H1 (cell line): ENCODE measurements around the gene MMS22L. TPM values are rescaled to one million over a fixed set of nuclear protein-coding genes. Genes with fewer than 3 reads are reported as not detected.

Experiments
- CTCF ChIA-PET: fragments of 300-600 bp; sonication (Branson Sonifier 250); formaldehyde crosslinking; loops from one replicate; lab custom pipeline; 2021; ENCODE audit not compliant: partially characterized antibody; lab: Charles Lee
- POLR2A ChIA-PET: fragments of 300-600 bp; sonication (Branson Sonifier 250); formaldehyde crosslinking; loops from one replicate; lab custom pipeline; 2021; ENCODE audit warnings: inconsistent platforms; ENCODE audit not compliant: partially characterized antibody; lab: Charles Lee
- DNase-seq, 2 experiments: peaks; one replicate each; pipeline versions ENCODE4 v3.0.0 to v3.0.0-alpha.2; 2010 to 2022; ENCODE audit warnings: low spot score in 2 of 2, low read depth in 1 of 2, mixed read lengths in 1 of 2
- FAIRE-seq: peaks from 2 replicates; lab custom pipeline; 2011; peaks lifted over from hg19 to GRCh38; lab: Jason Lieb, UNC
- H2AFZ ChIP-seq: 2 replicates; pipeline ENCODE4 v1.8.1; 2012; ENCODE audit warnings: low read length, inconsistent platforms
- H2AK5ac ChIP-seq: 2 replicates; pipeline ENCODE4 v1.6.1; 2013; ENCODE audit warnings: low read depth, low read length
- H2BK120ac ChIP-seq: replicated peaks from 2 replicates; pipeline ENCODE3; 2013; ENCODE audit warnings: low read depth, low read length, inconsistent platforms
- H2BK12ac ChIP-seq: 2 replicates; pipeline ENCODE4 v1.6.1; 2013; ENCODE audit warnings: low read depth, low read length
- H2BK15ac ChIP-seq: 2 replicates; pipeline ENCODE4 v1.6.1; 2013; ENCODE audit warnings: low read length
- H2BK20ac ChIP-seq: 2 replicates; pipeline ENCODE4 v1.6.1; 2013; ENCODE audit warnings: low read length
- H2BK5ac ChIP-seq: 2 replicates; pipeline ENCODE4 v1.6.1; 2013; ENCODE audit warnings: low read depth, low read length
- H3K14ac ChIP-seq: 2 replicates; pipeline ENCODE4 v1.6.1; 2013; ENCODE audit warnings: inconsistent platforms; ENCODE audit not compliant: insufficient read length
- H3K18ac ChIP-seq: 2 replicates; pipeline ENCODE4 v1.6.1; 2013; ENCODE audit warnings: low read length; ENCODE audit errors: extremely low read depth
- H3K23ac ChIP-seq: 2 replicates; pipeline ENCODE4 v1.6.1; 2013; ENCODE audit warnings: inconsistent platforms; ENCODE audit not compliant: insufficient read length
- H3K23me2 ChIP-seq: 2 replicates; pipeline ENCODE4 v1.6.1; 2013; ENCODE audit warnings: low read depth, low read length
- H3K27ac ChIP-seq: 2 replicates; pipeline ENCODE4 v1.6.1; 2011; ENCODE audit warnings: low read depth, low read length, inconsistent platforms
- H3K27me3 ChIP-seq, 4 experiments: replicated peaks in 1 of 4; 1 replicate in 1 of 4; 2 replicates in 3 of 4; pipeline versions ENCODE4 v1.6.1 to v1.8.1; 2011 to 2013; ENCODE audit warnings: low read length in 3 of 4, mild to moderate bottlenecking in 3 of 4, inconsistent platforms in 2 of 4, mixed read lengths in 2 of 4, moderate library complexity in 1 of 4; ENCODE audit not compliant: control insufficient read depth in 3 of 4, insufficient read depth in 3 of 4; ENCODE audit errors: extremely low read depth in 1 of 4
- H3K36me3 ChIP-seq, 4 experiments: 2 replicates each; pipeline versions ENCODE4 v1.6.1 to v1.8.1; 2011 to 2013; ENCODE audit warnings: mild to moderate bottlenecking in 4 of 4, low read length in 3 of 4, moderate library complexity in 2 of 4, control low read depth in 1 of 4, inconsistent platforms in 1 of 4; ENCODE audit not compliant: insufficient read depth in 4 of 4, control insufficient read depth in 2 of 4
- H3K4ac ChIP-seq: replicated peaks from 2 replicates; pipeline ENCODE3; 2013; ENCODE audit warnings: low read length, low read depth, mixed read lengths, inconsistent platforms; ENCODE audit not compliant: insufficient read length
- H3K4me1 ChIP-seq, 4 experiments: replicated peaks in 1 of 4; 1 replicate in 1 of 4; 2 replicates in 3 of 4; pipeline versions ENCODE4 v1.6.1 to v1.8.1; 2011 to 2013; ENCODE audit warnings: low read length in 3 of 4, inconsistent platforms in 2 of 4, mixed read lengths in 1 of 4; ENCODE audit not compliant: insufficient read depth in 4 of 4, control insufficient read depth in 3 of 4
- H3K4me2 ChIP-seq, 2 experiments: 2 replicates each; pipeline versions ENCODE4 v1.6.1 to v1.8.1; 2011 to 2013; ENCODE audit warnings: low read depth in 2 of 2, low read length in 2 of 2, control low read depth in 1 of 2, inconsistent platforms in 1 of 2, mild to moderate bottlenecking in 1 of 2; ENCODE audit not compliant: insufficient read depth in 1 of 2
- H3K4me3 ChIP-seq, 4 experiments: fragments of 200-600, 300-600 bp in 1 of 4; sonication (generic), shearing (Covaris generic), sonication (Bioruptor Twin) in 1 of 4; 2 replicates each; pipeline versions ENCODE4 v1.5.1 to v1.8.1; 2011 to 2016; ENCODE audit warnings: low read length in 4 of 4, low read depth in 3 of 4, control low read depth in 2 of 4, inconsistent platforms in 2 of 4, mild to moderate bottlenecking in 2 of 4, mixed read lengths in 1 of 4, moderate library complexity in 1 of 4; ENCODE audit not compliant: insufficient read depth in 2 of 4; ENCODE audit errors: extremely low read depth in 1 of 4
- H3K56ac ChIP-seq: replicated peaks from 2 replicates; pipeline ENCODE3; 2013; ENCODE audit warnings: low read depth, mild to moderate bottlenecking, mixed read lengths, low read length, inconsistent platforms; ENCODE audit not compliant: insufficient read length
- H3K79me1 ChIP-seq: 2 replicates; pipeline ENCODE4 v1.6.1; 2013; ENCODE audit warnings: low read depth, low read length, control low read depth
- H3K79me2 ChIP-seq, 2 experiments: 2 replicates each; pipeline versions ENCODE4 v1.6.1 to v1.8.1; 2012 to 2013; ENCODE audit warnings: low read length in 2 of 2, mild to moderate bottlenecking in 2 of 2, inconsistent platforms in 1 of 2; ENCODE audit not compliant: insufficient read depth in 2 of 2, control insufficient read depth in 1 of 2
- H3K9ac ChIP-seq, 4 experiments: replicated peaks in 1 of 4; 1 replicate in 1 of 4; 2 replicates in 3 of 4; pipeline versions ENCODE4 v1.6.1 to v1.8.1; 2011 to 2013; ENCODE audit warnings: low read depth in 3 of 4, low read length in 3 of 4, control low read depth in 2 of 4, mild to moderate bottlenecking in 2 of 4, moderate library complexity in 2 of 4, inconsistent platforms in 1 of 4; ENCODE audit errors: extremely low read depth in 1 of 4
- H3K9me3 ChIP-seq, 2 experiments: 2 replicates each; pipeline versions ENCODE4 v1.6.1 to v1.8.1; 2012 to 2013; ENCODE audit warnings: mild to moderate bottlenecking in 2 of 2, moderate library complexity in 2 of 2, control low read depth in 1 of 2, inconsistent platforms in 1 of 2, low read depth in 1 of 2, low read length in 1 of 2, mixed read lengths in 1 of 2; ENCODE audit not compliant: insufficient read depth in 2 of 2
- H4K20me1 ChIP-seq, 2 experiments: replicated peaks in 1 of 2; 2 replicates each; pipeline versions ENCODE3 to v1.8.1; 2011 to 2013; ENCODE audit warnings: inconsistent platforms in 2 of 2, low read length in 2 of 2, mild to moderate bottlenecking in 1 of 2; ENCODE audit not compliant: insufficient read depth in 2 of 2, control insufficient read depth in 1 of 2
- H4K5ac ChIP-seq: 2 replicates; pipeline ENCODE4 v1.6.1; 2013; ENCODE audit warnings: low read length, low read depth, mixed read lengths, inconsistent platforms; ENCODE audit not compliant: insufficient read length
- H4K8ac ChIP-seq: 2 replicates; pipeline ENCODE4 v1.8.0; 2013; ENCODE audit warnings: mild to moderate bottlenecking, moderate library complexity, low read length, inconsistent platforms; ENCODE audit not compliant: insufficient read depth; ENCODE audit errors: extremely low read depth
- H4K91ac ChIP-seq: replicated peaks from 2 replicates; pipeline ENCODE3; 2013; ENCODE audit warnings: low read length, mixed read lengths, inconsistent platforms; ENCODE audit not compliant: insufficient read length
- E2F6 ChIP-seq: IDR thresholded peaks from 2 replicates; pipeline ENCODE4 v1.6.1; 2012; ENCODE audit warnings: inconsistent platforms
- PHF8 ChIP-seq: fragments of 200-600 bp; sonication (generic); conservative IDR thresholded peaks from 2 replicates; pipeline ENCODE4 v1.7.1; 2012; ENCODE audit warnings: low read depth, mild to moderate bottlenecking, inconsistent platforms, low read length, moderate library complexity
- SIRT6 ChIP-seq: IDR thresholded peaks from one replicate; pipeline ENCODE4 v1.7.1; 2012; ENCODE audit warnings: low read length, inconsistent platforms
- TCF12 ChIP-seq: IDR thresholded peaks from 2 replicates; pipeline ENCODE4 v1.6.1; 2011; ENCODE audit warnings: low read depth, mild to moderate bottlenecking, low read length
- polyA plus RNA-seq, 7 experiments: library from polyadenylated mRNA; depleted of rRNA in 3 of 7; stranded (reverse) in 5 of 7; unstranded in 2 of 7; fragments of >200 nt in 5 of 7; fragments of 200-250 nt in 2 of 7; gene quantifications; 1 replicate in 5 of 7; 2 replicates in 1 of 7; 4 replicates in 1 of 7; pipeline versions ENCODE4 v1.2.1 to v1.2.3, GENCODE V29; 2011 to 2013; ENCODE audit warnings: missing spikeins in 2 of 7, mixed read lengths in 2 of 7
- total RNA-seq: library from RNA; stranded (reverse); fragmentation: NEBNext Ultra II Directional; extraction: Animal tissue kit (Norgen Biotek cat#: 25700); gene quantifications from 2 replicates; pipeline ENCODE4 v1.2.1, GENCODE V29; 2021

The MMS22L gene
- total and polyA plus RNA-seq, 2 of the 8 experiments (the other 6 are each of a cell fraction or from before 2014, with no cell fraction given), result 11.1 to 32.6 TPM

- no peak overlapping the region for H3K9ac ChIP-seq
- TF ChIP-seq PHF8 (no peak), SIRT6 (no peak), TCF12 (no peak), E2F6 (no peak)
Observed at GRCh38 chr6:97288188-97288587, 5.2 kb upstream of the MMS22L start.

More at GRCh38 chr6:97288188-97288587, 5.2 kb upstream of the MMS22L start:
- H4K20me1 ChIP-seq, result no peaks in the 10 kb centered on the region
- no peak for FAIRE-seq
- H3K79me1 ChIP-seq, result no peaks in the 10 kb centered on the region
- H3K27ac ChIP-seq, result no peak overlapping the region
- no peak overlapping the region for H3K56ac ChIP-seq
- no peaks in the 10 kb centered on the region for H3K79me2 ChIP-seq
- no peak overlapping the region for H3K18ac ChIP-seq
- no peak overlapping the region for H4K5ac ChIP-seq
- no peak overlapping the region for H2BK5ac ChIP-seq
- no peak overlapping the region for H3K4ac ChIP-seq
- H2AFZ ChIP-seq, result no peak overlapping the region
- no peak overlapping the region for H3K4me3 ChIP-seq
- H2BK15ac ChIP-seq, result no peak overlapping the region
- H3K14ac ChIP-seq, result no peak overlapping the region
- no peaks in the 10 kb centered on the region for H3K4me1 ChIP-seq
- H4K91ac ChIP-seq, result no peak overlapping the region
- H2AK5ac ChIP-seq, result no peak overlapping the region
- H4K8ac ChIP-seq, result no peak overlapping the region
- H2BK20ac ChIP-seq, result no peak overlapping the region
- H3K27me3 ChIP-seq, result no peaks in the 10 kb centered on the region
- H3K9me3 ChIP-seq, result peaks cover 12 to 15% of the 10 kb centered on the region in 2 experiments
- H3K36me3 ChIP-seq, result no peaks in the 10 kb centered on the region; a peak in 2 of 8 replicates
- DNase-seq, result no peak
- H2BK12ac ChIP-seq, result no peak overlapping the region
- H3K23ac ChIP-seq, result no peak overlapping the region
- CTCF ChIA-PET, result no interaction called here
- POLR2A ChIA-PET, result no interaction called here
- no peak overlapping the region for H3K4me2 ChIP-seq
- H3K23me2 ChIP-seq, result peaks cover 2% of the 10 kb centered on the region; the same call in 1 of the 2 replicates
- H2BK120ac ChIP-seq, result no peak overlapping the region
